GM04503 (cell line): ENCODE measurements around the gene KCNMB3.
"Not testable (repeated sequence)": the region's sequence is repeated elsewhere in the genome, so short reads cannot be mapped to it uniquely, and the experiment has no call there.

Experiments
- DNase-seq: peaks from one replicate; pipeline ENCODE4 v3.0.0-alpha.2; 2012; ENCODE audit warnings: low read depth

Gene KCNMB3, protein sequence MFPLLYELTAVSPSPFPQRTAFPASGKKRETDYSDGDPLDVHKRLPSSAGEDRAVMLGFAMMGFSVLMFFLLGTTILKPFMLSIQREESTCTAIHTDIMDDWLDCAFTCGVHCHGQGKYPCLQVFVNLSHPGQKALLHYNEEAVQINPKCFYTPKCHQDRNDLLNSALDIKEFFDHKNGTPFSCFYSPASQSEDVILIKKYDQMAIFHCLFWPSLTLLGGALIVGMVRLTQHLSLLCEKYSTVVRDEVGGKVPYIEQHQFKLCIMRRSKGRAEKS

GRCh38 chr3:179250803-179251476 lies at the start of gene KCNMB3:
Gene KCNMB3 (minus strand): TSS chr3:179251114. CDS start chr3:179250990, 124 bp downstream.
- DNase-seq = no peak

DNA sequence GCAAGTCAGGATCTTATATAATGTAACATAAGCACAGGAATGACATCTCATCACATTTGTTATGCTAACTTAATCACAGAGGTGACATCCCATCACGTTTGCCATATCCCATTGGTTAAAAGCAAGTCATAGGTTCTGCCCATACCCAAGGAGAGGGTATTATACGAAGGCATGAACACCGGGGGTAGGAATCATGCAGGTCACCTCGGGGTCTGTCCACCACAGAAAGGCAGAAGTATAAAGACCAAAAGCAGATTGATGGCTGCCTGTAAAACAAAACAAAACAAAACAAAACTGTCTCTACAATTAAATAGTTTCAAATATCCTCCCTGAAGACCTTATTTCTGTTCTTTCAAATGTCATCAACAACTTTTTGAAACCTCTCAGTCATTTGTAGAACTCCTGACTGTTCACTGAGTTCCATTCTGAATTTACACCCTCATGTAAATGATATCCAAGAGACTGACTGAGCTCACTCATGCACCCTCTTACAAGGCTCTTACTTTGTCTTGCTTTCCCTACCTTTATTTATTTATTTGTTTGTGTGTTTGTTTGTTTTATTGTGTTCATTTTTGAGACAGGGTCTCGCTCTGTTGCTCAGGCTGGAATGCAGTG lies 49.2 kb upstream of the KCNMB3 start:
- DNase-seq = no peak

DNA sequence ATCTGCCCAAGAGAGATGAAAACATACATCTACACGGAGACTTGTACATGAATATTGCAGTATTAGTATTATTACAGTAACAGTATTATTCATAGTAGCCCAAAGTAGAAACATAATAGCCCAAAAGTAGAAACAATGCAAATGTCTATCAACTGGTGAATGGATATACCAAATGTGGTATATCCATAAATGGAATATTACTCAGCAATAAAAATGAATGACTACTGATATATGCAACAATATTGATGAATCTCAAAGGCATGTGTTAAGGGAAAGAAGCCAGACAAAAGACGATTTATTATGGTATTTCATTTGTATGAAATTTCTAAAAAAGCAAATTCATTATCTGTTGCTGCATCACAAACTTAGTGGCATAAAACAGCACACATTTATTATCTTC lies 48.4 kb upstream of the KCNMB3 start:
- DNase-seq = no peak

DNA sequence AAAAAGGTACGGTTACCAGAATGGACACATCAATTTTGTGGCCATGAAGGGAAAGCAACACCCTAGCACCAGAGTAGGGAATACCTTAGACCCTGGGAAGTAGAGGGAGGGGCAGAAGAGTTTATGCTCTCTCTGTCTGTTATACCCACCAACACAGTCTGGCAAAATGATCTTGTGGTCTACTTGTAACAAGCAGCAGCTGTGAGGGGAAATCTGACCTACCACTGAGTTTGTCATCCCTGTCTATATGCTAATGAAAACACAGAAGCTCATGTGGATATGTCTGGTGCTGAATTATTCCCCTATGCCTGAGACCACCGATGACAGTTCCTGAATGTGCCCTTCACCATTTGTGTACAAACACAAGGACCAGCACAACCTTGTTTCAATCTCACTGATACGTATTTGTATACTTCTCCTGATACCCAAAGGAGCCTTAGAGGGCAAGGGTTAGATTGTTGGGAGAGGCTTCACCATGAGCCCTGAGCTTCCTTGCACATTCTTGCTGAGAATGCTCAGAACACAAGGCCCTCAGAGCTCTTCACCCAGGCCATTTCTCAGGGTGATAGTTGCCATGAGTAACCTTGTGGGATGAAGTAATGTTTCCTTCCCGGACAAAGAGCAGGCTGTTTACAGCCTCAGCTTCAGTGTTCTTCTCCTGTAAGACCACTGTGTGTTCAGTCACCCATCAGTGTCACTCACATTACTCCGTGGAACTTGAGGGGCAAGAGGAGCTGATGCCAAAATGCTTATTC lies 47.2 kb upstream of the KCNMB3 start:
- DNase-seq = no peak

GRCh38 chr3:179292450-179292849 lies 41.5 kb upstream of the KCNMB3 start:
- DNase-seq = no peak

- no peak for DNase-seq
Observed at GRCh38 chr3:179289295-179289694, 38.4 kb upstream of the KCNMB3 start.

GRCh38 chr3:179288845-179289244 lies 37.9 kb upstream of the KCNMB3 start:
- no peak for DNase-seq

DNA sequence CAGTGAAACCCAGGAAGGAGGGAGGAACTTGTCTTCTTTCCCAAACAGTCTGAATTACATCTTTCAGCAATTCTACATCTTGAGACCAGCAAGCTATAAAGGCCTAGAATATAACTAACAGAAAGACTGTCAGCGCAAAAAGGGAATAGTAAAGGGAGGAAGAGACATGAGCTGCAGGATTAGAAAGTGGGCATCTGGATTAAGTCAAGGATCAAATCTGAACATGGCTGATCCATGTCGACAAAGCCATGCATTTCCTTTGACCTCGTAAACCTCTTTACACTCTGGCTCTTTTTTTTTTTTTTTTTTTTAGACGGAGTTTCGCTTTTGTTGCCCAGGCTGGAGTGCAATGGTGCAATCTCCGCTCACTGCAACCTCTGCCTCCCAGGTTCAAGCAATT lies 35.4 kb upstream of the KCNMB3 start:
- DNase-seq = no peak

- no peak for DNase-seq
Observed at GRCh38 chr3:179281825-179282224, 30.9 kb upstream of the KCNMB3 start.

- no peak for DNase-seq
Observed at GRCh38 chr3:179279837-179280236, 28.9 kb upstream of the KCNMB3 start.

DNA sequence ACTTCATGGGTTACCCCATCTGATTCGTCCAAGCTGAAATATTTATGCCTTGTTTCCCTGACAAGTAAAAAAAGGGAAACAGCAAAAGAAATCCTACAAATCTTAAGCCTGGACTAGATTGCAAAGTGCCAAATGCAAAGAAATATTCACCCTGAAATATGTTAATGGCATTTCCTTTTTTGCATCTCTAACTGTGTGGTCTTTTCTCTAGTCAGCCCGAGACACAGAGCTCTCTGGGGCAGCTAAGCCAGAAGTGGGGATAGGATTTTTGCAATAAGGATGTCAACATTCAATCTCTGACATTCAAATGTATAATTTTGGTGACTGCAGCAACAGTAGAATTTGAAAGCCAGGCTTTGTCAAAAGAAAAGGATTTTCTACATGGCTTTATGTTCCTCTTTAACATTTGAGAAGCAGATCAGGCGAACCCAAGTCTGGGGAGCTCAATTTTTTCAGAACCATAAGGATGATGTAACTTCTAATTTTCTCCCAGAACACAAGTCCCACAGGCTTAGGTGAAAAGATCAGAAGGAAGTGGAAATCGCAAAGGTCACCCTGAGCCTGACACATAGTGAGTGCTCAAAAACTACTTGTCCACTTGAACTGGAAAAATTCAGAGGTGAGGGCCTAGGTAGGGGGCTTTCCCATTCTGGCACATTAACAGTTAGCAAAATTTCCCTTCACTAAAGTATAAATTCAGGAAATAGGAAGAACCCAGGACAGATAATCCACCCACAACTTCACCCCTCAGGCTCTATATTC lies 28.2 kb upstream of the KCNMB3 start:
- DNase-seq = no peak

DNA sequence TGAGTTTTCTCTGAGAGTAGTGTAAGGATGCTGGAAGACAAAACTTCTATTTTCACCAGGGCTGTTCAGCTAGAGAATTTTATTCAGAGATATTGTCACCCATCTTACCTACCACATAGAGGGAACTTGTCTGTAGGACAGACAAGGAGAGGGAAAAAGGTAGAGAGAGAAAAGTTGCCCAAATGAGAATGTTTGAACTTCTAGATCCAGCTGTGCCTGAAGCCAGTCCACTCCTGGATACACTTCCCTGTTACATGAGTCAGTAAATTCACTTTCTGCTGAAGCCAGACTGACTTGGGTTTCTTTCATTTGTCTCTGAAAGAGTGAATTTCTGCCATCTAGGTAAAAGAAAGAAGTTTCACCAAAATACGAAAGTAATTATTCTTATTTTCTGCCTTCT lies 27.2 kb upstream of the KCNMB3 start:
- DNase-seq = no peak

- no peak for DNase-seq
Observed at GRCh38 chr3:179276743-179277142, 25.8 kb upstream of the KCNMB3 start.

DNA sequence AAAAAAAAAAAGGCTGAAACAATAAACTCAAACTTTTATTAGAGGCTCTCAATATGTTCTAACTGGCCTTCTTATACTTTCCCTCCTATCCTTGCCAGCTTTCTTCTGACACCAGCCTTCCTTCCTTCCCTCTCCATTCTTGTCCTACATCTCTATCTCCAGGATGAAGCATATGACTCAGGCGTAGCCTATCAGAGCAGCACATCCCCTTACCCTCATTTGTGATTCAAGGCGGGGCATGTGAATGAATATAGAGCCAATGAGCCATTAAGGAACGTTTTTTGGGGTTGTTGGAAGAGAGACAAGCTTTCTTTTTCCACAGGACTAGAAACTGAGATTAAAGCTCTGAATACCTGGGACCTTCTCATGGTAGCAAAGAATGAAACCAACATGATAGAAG lies 25.1 kb upstream of the KCNMB3 start:
- DNase-seq = no peak

DNA sequence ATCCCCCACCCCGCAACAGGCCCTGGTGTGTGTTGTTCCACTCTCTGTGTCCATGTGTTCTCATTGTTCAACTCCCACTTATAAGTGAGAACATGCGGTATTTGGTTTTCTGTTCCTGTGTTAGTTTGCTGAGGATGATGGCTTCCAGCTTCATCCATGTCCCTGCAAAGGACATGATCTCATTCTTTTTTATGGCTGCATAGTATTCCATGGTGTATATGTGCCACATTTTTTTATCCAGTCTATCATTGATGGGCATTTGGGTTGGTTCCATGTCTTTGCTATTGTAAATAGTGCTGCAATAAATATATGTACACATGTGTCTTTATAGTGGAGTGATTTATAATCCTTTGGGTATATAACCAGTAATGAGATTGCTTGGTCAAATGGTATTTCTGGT lies 23.5 kb upstream of the KCNMB3 start:
- not testable (repeated sequence) for DNase-seq

DNA sequence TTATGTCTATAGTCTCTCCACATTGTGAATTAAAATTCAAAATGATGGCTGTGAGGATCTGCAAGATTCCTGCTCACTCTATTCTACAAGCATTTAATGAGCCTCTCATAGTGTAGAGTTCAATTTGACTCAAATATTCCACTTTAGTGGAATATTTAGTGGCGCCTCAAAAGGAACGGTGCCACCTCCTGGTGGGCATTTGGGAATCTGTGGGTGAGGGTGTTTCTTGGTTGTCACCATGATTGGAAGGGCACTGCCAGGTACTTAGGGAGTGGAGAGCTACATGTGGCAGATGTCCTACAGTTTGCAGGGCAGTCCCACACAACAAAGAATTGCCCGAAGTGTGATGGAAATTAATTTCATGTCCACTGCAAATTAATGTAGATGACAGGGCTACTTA lies 21.5 kb upstream of the KCNMB3 start:
- no peak for DNase-seq

DNA sequence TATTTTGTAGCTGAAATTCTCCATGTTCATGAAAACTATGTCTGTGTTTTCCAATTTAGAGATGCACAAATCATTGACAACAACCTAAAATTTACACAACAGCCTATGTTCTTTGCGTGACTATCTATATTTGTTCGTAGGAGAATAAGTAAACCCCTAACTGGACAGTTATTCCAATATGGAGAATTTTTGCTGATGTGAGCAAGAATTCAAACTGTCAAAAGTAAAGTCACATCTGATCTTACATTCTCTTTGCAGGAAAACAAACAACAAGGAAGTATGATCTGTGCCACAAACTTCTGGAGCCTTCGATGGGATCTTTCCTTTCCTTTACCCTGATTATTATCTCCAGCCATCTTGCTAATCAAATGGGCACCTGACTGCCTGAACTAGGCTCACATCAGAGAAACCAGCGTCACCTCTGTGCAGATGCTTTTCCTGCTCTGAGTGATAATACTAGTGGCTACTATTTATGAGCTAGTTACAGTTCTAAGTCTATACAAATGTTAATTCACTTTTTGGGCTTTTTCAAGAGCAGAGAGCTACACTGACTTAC lies 18.3 kb upstream of the KCNMB3 start:
- DNase-seq = no peak

- DNase-seq = no peak
Observed at GRCh38 chr3:179268400-179269051, 17.6 kb upstream of the KCNMB3 start.

DNA sequence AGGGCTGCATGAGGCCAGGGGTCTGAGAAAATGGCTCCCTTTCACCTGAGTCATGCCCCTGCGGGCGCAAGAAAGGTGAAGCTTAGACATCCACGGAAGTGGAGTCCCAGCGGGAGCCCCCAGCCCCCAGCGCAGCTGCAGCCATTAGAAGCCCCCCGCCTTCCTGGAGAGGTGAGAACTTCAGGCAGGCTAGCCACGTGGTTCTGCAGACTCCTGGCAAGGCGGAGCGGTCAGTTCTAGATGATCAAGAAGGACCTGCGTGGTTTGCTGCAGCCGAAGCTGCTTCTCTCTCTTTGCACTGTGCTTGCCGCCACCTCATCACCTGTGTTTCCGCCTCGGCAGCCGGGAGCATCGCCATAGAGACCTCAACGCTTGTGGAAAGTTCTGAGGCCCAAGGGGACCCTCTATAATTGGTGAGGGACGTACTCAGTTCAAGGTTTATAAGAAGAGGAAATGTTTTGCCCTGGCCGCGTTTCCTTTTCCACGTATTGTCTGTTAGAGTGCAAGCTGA lies 15.8 kb upstream of the KCNMB3 start:
- no peak for DNase-seq

DNA sequence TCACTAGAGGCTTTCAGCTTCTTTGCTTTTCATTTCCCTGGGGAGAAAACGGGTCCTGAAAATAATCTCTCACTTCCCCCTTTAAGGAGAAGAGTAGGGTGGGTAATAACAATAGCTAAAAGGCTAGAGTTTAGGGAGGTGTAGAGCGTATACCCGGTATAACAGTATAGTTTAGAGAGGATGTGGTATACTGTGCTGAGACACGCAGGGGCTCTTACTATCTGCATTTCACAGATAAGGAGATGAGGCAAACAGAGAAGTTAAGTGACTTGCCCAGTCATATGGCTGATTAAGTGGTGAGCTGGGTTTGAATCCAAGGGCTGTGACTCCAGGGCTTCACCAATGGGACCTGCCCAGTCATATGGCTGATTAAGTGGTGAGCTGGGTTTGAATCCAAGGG lies 15.0 kb upstream of the KCNMB3 start:
- DNase-seq = no peak

DNA sequence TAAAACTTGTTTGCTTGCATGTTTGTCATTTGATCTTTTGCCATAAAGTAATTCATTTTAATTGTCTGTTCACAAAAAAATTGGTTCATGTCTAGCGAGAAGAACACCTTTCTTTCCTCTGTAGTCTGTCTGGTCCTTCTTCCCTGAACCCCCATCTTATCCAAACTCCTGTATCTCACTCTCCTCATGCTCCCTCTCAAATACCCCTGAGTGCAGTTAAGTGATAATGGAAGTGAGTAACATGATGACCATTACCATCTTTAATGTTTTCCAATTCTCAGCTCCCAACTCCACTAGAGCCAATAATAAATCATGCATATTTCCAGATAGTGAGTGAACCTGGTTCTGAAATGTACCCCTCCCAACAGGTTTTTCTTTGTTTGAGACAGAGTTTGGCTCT lies 14.2 kb upstream of the KCNMB3 start:
- no peak for DNase-seq
